Pulmonary artery endothelial cell (primary cell): ENCODE results near the gene OR2W1. TPM values are rescaled to one million over a fixed set of nuclear protein-coding genes. Genes with fewer than 3 reads are reported as not detected.

Source experiments
- DNase-seq: peaks from one replicate; pipeline ENCODE4 v3.0.0-alpha.2; 2011; ENCODE audit warnings: low read depth, low spot score
- total RNA-seq: library from RNA; depleted of rRNA; stranded (reverse); fragments of >200 nt; gene quantifications from 2 replicates; pipeline ENCODE4 v1.2.3, GENCODE V29; 2014

OR2W1 gene
- total RNA-seq: not detected in 2 replicates

- no peak for DNase-seq
These were observed at the start of gene OR2W1 for GRCh38 chr6:29045075-29045474. TSS of gene OR2W1 (minus strand) at chr6:29045175. CDS start at chr6:29045175, 0 bp downstream.

DNA sequence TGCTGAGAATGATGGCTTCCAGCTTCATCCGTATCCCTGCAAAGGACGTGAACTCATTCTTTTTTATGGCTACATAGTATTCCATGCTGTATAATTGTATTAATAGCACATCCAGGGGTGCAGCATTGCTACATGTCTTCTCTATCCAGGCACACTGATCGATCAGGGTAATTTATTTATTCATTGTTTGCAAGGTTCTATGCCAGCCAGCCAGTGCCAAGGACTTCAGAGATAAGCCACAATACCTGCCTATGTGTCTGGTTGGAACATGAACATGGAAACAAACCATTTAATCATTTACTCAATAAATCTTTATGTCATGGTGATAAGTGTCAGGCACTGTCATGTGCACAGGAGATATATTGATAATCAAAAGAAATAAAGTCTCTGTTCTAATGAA lies 48.0 kb upstream of the OR2W1 start:
- no peak for DNase-seq

GRCh38 chr6:29087213-29087612 lies 42.2 kb upstream of the OR2W1 start, which contains the start of gene OR2B3:
TSS of gene OR2B3 (minus strand) at chr6:29087313. CDS start at chr6:29087248, 65 bp downstream.
- DNase-seq: no peak

- DNase-seq: no peak
These were observed 37.5 kb upstream of the OR2W1 start for GRCh38 chr6:29082457-29082856.

DNA sequence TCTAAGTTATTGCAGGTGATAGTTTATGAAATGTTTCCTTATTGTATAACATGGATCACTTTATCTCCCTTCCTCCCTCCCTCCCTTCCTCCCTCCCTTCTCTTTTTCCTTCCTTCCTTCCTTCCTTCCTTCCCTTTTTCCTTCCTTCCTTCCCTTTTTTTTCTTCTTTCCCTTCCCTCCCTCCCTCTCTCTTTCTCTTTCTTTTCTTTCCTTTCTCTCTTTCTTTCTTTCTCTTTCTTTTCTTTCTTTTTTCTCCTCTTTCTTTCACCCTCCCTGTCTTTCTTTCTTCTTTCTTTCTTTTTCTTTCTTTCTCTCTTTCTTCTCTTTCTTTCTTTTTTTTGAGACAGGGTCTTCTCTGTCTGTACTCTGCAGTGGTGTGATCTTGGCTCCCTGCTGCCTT lies 36.3 kb upstream of the OR2W1 start:
- DNase-seq: no peak

GRCh38 chr6:29079203-29079602 lies 34.2 kb upstream of the OR2W1 start:
- DNase-seq: no peak

DNA sequence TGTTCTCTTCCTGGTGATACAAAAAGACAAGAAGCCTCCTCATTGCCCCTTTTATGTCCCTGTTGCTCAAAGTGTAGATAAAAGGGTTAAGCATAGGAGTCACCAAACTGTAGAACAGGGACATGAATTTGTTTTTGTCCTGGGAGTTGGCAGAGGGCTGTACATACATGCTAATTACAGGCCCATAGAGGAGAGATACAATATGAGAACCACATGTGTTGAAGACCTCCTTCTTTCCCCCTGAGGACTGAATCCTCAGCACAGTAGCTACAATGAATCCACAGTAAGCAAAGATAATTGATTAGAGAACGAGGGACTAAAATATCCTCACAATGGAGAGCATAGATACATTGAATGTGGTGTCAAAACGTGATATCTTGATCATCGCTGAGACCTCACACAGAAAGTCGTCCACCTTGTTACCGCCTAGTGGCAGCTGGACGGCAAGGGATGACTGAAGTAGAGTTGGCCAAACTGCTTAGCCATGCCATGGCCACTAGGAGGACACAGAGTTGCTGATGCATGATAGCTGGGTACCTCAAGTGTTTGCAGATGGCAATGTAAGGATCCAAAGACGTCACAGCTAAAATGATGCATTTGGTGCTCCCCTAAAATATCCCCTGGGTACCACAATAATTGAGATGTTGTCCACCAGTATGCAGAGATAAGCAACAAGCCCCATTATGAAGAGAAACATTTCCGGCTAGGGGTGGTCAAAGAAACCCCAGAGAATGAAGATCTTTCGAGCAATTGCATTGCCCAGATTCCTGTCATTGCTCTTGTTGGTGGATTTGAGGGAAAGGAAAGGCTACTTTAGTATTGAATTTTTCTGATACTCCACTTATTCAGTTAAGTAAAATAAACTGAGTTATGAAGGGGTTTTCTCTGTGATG lies 27.1 kb upstream of the OR2W1 start:
- no peak for DNase-seq

DNA sequence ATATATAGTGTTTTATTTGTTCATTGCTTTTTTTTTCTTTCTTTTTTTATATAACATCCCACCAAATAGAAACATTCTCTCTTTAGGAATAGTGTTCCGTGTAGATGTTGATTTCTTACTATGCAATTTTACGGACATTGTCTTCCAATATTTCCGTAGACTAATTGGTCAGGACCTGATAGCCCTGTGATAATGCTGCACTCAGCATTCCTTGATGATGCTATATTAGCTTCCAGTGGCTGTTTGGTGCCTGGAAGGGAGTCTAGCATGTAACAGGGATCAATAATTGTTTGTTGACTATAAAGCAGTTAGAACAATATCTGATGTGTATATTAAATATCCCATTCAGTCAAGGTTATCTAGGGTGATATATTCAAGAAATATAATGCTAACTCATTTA lies 6.7 kb upstream of the OR2W1 start:
- DNase-seq: no peak

DNA sequence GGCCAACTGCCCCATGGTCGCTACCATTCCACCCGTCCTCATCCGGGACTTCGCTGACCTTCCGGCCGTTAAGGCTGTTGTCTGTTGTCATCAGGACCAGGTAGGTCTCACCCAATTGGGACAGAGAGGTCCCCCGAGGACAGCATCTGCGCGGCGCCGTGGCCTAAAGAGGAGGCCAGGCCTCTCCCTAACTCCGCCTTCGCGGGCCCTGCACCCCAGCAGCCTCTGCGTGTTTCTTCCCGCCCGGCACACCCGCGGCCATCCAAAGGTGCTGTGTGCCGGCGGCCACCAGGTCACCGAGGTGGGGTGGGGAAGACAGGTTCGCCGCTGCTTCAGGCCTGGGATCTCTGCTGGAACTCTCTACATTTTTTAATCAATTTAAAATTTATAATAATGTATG lies 9.0 kb downstream of the OR2W1 start:
- DNase-seq: no peak

DNA sequence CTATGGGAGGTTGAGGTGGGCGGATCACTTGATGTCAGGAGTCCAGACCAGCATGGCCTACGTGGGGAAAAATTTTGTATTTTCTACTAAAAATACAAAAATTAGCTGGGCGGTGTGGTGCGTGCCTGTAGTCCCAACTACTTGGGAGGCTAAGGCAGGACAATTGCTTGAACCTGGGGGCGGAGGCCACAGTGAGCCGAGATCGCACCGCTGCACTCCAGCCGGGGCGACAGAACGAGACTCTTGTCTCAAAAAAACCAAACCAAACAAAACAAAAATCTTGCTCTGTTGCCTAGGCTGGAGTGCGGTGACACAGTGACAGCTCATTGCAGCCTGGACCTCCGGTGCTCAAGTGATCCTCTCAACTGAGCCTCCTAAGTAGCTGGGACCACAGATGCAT lies 16.2 kb downstream of the OR2W1 start:
- no peak for DNase-seq

DNA sequence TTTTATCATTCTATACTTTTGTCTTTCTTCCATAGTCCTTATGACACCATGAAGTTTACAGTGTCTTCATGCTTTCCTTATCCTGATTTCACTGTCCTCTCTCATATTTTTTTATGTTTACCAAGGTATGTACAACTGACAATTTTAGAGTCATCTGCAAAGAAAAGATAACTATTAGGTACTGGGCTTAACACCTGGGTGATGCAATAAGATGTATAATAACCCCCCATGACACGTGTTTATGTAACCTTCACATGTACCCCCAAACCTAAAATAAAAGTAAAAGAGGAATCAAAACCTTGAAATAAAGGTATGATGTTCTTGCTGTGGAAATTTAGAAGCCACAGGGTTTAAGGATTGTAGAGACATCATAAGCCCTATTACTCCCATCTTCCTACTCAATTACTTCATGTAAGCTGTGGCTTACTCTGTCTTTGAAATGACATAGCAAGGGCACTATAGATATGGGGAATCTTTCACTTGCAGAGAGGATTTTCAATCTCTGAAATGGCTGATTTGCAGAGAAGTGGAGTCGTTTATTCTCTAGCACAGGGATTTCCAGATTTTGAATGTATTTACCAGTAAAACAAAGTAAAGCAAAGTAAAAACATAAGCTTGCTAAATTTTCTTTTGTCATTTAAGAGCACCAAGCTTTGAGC lies 18.9 kb downstream of the OR2W1 start:
- DNase-seq: no peak

- DNase-seq: no peak
These were observed 23.5 kb downstream of the OR2W1 start for GRCh38 chr6:29021434-29021833.

DNA sequence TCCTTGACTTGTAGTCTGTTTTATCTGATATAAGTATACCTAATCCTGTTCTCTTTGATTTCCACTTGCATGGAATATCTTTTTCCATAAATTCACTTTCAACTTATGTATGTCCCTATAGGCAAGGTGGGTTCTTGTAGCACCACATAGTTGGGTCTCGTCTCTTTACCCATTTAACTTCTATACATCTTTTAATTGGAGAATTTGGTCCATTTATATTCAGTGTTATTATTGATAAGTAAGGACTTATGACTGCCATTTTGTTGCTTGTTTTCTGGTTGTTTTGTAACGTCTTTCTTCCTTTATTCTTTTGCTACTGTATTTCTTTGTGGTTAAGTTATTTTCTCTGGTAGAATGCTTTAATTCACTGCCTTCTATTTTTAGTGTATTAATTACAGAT lies 25.3 kb downstream of the OR2W1 start:
- no peak for DNase-seq

DNA sequence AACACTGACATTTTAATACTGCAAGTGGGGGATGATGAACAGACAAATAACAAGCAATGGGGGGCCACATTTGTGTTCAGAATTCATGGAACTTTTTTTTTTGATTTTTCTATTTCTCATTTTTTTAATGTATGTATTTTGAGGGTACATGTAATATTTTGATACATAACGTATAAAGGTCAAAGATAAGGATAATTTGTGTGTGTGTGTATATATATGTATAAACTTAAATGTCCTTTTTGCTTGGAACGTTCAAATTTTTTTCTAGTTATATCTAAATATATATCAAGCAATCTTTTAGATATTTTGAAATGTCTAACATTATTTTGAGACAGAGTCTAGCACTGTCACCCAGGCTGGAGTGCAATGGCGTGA lies 27.6 kb downstream of the OR2W1 start:
- DNase-seq: no peak

DNA sequence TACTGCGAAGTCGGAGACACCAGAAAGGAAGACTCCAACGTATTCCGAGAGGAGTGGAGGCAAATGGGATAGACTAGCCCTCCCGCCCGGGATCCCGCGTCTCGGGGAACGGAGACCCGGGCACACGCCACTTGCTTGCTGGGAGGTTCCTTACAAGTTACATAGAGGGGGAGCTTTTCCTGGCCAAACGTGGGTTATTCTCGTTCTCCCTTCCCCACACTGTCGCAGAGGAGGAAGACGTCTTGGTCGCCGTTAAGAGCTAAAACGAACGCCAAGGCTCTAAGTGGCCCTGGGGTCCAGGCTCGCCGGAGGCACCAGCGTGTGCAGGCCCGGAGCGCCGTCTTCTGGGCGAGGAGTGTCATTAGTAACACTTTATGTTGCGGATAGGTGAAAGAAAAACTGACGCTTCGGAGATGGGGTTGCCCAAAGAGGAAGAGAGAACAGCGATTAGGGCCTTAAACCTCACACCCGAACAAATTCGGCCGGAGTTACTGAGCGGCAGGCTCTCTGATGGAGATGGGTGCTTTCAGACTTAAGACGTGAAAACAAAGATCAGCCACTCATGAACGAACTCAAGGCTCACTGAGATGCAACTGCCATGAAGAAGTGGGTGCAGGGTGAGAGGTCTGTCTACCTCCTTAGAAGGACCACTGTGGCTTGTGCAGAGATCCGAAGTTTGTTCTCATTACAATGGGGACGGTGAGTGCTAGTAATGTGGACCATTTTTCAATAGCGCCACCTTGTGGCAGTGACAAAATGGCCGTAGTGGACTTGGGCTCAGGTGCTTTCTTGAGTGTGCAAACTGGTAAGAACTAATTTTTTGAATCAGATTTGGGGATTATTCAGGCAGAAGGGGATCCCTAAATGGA lies 28.2 kb downstream of the OR2W1 start:
- peak; percentile 37 for DNase-seq

- no peak for DNase-seq
These were observed 30.0 kb downstream of the OR2W1 start for GRCh38 chr6:29014729-29015608.

DNA sequence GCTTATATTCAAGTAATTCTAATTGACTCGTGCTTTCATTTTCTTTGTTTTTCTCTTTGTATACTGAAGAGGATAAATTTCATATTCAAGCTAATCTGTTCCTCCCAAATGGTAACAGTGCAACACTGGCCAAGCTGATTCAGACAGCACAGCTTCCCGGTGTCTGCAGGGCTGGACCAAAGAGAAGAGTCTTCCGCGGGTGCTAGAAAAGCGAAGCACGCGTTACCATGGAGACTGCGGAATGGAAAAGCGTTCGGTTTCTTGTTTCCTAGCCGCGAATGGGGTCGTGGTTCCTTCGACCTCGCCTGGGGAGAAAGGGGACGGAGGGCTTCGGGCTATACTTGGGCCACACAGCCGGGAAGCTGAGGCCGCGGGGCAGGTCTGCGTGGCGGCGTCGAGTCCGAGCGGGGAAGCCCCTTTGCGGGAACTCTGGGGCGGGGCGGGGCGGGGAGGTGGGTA lies 33.7 kb downstream of the OR2W1 start:
- DNase-seq: no peak

GRCh38 chr6:29009358-29009757 lies 35.6 kb downstream of the OR2W1 start:
- DNase-seq: no peak

DNA sequence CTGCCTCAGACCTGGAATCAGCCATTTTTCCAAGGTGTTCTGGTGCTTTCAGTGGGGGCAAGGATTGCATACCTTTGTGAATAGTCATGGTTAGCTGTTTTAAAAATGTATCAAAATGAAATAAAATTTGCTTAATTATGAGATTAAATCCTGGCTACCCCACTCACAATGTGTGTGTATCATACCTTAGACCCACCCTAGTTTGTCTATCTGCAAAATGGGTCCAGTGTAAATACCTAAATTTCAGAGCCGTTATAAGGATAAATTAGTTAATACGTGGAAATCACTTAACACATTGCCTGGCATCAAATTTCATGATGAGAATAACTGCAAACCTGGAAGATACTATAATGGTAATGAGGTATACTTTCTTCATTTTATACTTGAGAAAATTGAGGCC lies 36.9 kb downstream of the OR2W1 start:
- DNase-seq: no peak

GRCh38 chr6:29005183-29005885 lies 39.6 kb downstream of the OR2W1 start, which contains the start of gene ZNF311:
TSS of gene ZNF311 (minus strand) at chr6:29005315. CDS start at chr6:29003954, 1,361 bp downstream.
- no peak for DNase-seq
